ENCODE data around the gene CRB2. TPM values are rescaled to one million over a fixed set of nuclear protein-coding genes. Genes with fewer than 3 reads are reported as not detected.

CRB2 gene
- total and polyA plus RNA-seq, 8 donors: 0.02 to 0.08 TPM; not detected in 6

GRCh38 chr9:123342247-123342646 lies 13.8 kb upstream of the CRB2 start:
- TF ChIP-seq CTCF (IDR thresholded peaks at IDR 0.05): no peak
- no peak overlapping the region for H3K4me3 ChIP-seq
- H3K27me3 ChIP-seq: no peaks in the 10 kb centered on the region
- no peak for ATAC-seq
- H3K9me3 ChIP-seq: no peaks in the 10 kb centered on the region
- FAIRE-seq: no peak
- no peaks in the 10 kb centered on the region for H3K4me1 ChIP-seq
- DNase-seq: no peak
- WGBS, 2 donors: 80 to 83% methylated on average over 5 of the region's 5 CpGs
- no peaks in the 10 kb centered on the region for H3K36me3 ChIP-seq
- intact Hi-C loops (cut with DNase I): loop anchor here in 1 of 3 donors (10.0 kb wide), 1 partner anchor 247 kb away; no protein-coding TSS in a partner anchor
- H3K27ac ChIP-seq: no peak overlapping the region

DNA sequence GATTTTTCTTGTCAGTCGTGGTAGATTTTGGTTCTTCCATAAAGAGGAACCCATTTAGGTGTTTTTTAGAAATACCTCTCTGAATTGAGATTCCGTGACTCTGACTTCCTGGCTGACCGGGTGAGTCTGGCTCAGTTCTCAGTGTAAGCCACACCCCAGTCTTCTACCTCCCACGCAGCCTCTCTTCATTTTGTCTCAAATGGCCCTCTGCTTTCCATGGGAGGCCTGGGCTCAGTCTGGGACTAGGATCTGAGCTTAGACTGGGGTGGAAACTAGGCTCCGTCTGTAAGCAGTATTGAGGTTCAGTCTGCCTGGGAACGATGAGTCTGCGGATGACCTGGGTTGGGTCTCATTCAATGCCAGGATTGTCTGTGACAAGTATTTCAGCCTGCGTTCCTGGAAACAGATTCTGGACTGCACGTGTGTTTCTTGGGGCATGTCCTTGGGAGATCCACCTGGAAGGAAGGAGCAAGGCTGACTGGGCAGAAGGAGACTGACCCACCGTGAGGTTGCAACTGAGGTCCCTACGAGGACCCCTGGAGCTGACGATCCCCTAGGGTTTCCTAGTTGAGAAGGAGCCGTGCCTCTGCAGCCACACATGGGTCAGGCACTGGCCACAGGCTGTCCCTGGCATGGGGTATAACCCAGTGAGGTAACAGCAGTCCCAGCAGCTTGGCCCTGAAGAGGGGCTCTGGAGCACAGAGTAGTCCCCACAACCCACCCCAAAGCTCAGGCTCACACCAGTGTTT lies 12.4 kb upstream of the CRB2 start:
- WGBS, 2 donors: 69 to 73% methylated on average over 13 of the region's 13 CpGs
- Histone ChIP-seq H3K27me3 (no peaks in the 10 kb centered on the region), H3K27ac (no peak overlapping the region), H3K4me1 (no peaks in the 10 kb centered on the region), H3K9me3 (no peaks in the 10 kb centered on the region), H3K36me3 (no peaks in the 10 kb centered on the region), H3K4me3 (no peak overlapping the region)
- no peak for FAIRE-seq
- intact Hi-C loops (cut with DNase I): loop anchor here in 1 of 3 donors (10.0 kb wide), 1 partner anchor 249 kb away; no protein-coding TSS in a partner anchor
- no peak for DNase-seq
- TF ChIP-seq CTCF (IDR thresholded peaks at IDR 0.05): no peak
- ATAC-seq: no peak

DNA sequence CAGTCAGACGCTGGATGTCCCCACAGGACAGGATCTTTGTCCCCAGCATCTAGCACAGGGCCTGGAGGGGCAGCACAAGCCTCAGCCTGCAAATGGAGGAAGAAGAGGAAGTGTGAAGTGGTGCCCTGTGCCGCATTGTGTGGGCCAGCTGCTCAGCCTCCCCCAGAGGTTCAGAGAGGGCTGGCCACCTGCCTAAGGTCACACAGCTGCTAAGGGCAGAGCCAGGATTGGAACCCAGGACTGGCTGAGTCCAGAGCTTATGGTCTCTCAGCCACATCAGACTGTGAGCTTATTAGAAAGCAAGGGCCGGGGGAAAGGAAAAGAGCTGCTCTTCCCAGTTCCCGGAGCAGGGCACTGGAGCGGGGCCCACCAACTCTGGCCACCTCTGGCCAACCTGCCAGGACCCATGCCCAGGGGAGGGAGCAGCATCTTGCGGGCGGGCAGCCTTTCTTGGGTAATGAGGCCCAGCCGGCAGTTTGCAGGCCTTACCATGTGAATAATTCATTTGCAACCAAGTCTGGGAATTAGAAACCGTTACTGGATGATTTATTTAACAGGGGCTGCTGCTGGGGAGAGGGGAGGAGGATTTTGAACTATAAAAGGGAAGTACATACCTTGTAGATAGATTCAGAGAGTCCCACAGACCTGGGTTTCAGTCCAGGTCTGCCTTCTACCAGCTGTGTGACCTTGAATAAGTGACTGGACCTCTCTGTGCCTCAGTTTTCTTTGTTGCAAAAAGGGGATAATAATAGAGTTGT lies 11.6 kb upstream of the CRB2 start:
- DNase-seq (no peak), FAIRE-seq (no peak), ATAC-seq (no peak)
- Histone ChIP-seq H3K36me3 (no peaks in the 10 kb centered on the region), H3K9me3 (no peaks in the 10 kb centered on the region), H3K4me3 (no peak overlapping the region), H3K27me3 (no peaks in the 10 kb centered on the region), H3K27ac (no peak overlapping the region), H3K4me1 (no peaks in the 10 kb centered on the region)
- no peak for TF ChIP-seq CTCF (IDR thresholded peaks at IDR 0.05)
- intact Hi-C loops (cut with DNase I): loop anchor here in 1 of 3 donors (10.0 kb wide), 1 partner anchor 250 kb away; no protein-coding TSS in a partner anchor
- 92 to 94% methylated on average over 9 of the region's 9 CpGs for WGBS, 2 donors

GRCh38 chr9:123345567-123345955 lies 10.4 kb upstream of the CRB2 start:
- 64 to 66% methylated on average over 6 of the region's 6 CpGs for WGBS, 2 donors
- DNase-seq: no peak
- intact Hi-C loops (cut with DNase I): loop anchor here in 1 of 3 donors (10.0 kb wide), 1 partner anchor 251 kb away; no protein-coding TSS in a partner anchor

More at GRCh38 chr9:123345567-123345955, 10.4 kb upstream of the CRB2 start:
- Histone ChIP-seq H3K27me3 (no peaks in the 10 kb centered on the region), H3K4me1 (no peaks in the 10 kb centered on the region), H3K4me3 (no peak overlapping the region), H3K36me3 (no peaks in the 10 kb centered on the region), H3K27ac (no peak overlapping the region), H3K9me3 (no peaks in the 10 kb centered on the region)
- ATAC-seq (no peak), FAIRE-seq (no peak)
- TF ChIP-seq CTCF (IDR thresholded peaks at IDR 0.05): no peak
